ENCODE data around the gene ASPSCR1.
A peak's percentile ranks its signal among the peaks of the same experiment; 100 is the strongest.

The ASPSCR1 gene

DNA sequence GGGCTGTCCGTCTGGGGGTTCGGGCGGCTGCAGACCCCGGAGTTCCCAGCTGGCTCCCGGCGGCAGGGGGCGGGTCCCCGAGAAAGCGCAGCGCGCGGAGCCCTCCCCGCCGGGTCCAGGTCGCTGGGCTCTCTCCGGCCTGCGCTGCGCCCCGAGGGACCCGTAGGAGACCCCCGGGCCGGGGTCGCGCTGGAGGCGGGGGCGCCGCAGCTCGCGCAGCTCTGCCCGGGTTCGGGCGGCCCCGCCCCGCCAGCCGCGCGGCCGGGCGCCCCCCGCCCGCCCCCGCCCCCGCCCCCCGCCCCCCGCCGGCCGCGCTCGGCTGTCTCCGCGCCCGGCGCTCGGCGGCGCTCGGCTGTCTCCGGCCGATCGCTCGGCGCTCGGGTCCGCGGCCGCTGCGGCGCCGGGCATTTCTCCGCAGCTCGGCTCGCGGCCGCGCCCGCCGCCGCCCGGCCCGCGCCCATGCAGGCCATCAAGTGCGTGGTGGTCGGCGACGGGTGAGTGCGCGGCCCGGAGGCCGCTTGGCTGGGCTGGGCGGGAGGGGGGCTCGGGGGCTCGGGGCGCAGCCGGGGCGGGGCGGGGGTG is 54.0 kb downstream of the ASPSCR1 start, which contains the start of gene RAC3:
RAC3 (plus strand) TSS at position 376 of the 582 bp plus-strand sequence; CDS start at position 460, 84 bp downstream.
- DNase-seq (ENCODE audit: low read depth) = peak; percentile 29
- TF ChIP-seq, protein P1, sequence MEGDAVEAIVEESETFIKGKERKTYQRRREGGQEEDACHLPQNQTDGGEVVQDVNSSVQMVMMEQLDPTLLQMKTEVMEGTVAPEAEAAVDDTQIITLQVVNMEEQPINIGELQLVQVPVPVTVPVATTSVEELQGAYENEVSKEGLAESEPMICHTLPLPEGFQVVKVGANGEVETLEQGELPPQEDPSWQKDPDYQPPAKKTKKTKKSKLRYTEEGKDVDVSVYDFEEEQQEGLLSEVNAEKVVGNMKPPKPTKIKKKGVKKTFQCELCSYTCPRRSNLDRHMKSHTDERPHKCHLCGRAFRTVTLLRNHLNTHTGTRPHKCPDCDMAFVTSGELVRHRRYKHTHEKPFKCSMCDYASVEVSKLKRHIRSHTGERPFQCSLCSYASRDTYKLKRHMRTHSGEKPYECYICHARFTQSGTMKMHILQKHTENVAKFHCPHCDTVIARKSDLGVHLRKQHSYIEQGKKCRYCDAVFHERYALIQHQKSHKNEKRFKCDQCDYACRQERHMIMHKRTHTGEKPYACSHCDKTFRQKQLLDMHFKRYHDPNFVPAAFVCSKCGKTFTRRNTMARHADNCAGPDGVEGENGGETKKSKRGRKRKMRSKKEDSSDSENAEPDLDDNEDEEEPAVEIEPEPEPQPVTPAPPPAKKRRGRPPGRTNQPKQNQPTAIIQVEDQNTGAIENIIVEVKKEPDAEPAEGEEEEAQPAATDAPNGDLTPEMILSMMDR (IDR thresholded peaks at IDR 0.05; ENCODE audit: low read length, missing control alignments) = no peak
- H3K4me3 ChIP-seq (replicated peaks; ENCODE audit: low read depth, low read length) = peak within 1 kb of the TSS; percentile 53

DNA sequence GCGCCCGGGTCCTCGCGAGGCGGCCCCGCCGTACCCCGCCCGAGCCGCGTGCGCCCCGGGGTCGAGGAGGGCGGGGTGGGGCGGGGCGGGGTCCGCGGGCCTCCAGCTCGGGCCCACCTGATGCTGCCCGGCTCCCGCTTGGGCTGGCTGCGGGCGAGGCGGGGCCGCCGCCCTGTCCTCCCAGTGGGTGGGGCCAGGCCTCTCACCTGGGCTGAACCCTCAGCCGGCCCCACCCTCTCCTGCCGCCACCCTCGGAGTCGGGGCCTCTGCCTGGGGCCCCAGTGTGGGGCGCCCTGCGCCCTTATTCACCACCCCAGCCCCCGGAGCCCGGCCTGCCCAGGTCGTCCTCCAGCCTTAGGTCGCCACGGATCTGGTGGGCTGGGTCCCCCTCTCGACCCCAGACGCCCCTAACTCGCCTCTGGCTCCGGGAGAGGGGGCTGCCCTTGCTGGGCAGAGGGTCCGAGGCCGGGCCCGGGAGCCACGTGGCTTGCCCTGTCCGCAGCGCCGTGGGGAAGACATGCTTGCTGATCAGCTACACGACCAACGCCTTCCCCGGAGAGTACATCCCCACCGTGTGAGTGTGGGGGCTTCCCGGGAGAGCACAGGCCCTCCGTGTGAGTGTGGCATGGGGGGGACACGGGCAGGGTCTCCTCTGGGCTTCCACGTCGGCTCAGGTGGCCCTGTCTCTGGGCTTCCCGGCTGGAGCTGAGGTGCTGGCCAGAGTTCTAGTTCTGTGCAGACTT is 54.6 kb downstream of the ASPSCR1 start:
- H3K4me3 ChIP-seq (replicated peaks; ENCODE audit: low read depth, low read length) = peak overlapping the region; percentile 50
- TF ChIP-seq, protein P1 (IDR thresholded peaks at IDR 0.05; ENCODE audit: low read length, missing control alignments) = no peak
- DNase-seq (ENCODE audit: low read depth) = no peak

DNA sequence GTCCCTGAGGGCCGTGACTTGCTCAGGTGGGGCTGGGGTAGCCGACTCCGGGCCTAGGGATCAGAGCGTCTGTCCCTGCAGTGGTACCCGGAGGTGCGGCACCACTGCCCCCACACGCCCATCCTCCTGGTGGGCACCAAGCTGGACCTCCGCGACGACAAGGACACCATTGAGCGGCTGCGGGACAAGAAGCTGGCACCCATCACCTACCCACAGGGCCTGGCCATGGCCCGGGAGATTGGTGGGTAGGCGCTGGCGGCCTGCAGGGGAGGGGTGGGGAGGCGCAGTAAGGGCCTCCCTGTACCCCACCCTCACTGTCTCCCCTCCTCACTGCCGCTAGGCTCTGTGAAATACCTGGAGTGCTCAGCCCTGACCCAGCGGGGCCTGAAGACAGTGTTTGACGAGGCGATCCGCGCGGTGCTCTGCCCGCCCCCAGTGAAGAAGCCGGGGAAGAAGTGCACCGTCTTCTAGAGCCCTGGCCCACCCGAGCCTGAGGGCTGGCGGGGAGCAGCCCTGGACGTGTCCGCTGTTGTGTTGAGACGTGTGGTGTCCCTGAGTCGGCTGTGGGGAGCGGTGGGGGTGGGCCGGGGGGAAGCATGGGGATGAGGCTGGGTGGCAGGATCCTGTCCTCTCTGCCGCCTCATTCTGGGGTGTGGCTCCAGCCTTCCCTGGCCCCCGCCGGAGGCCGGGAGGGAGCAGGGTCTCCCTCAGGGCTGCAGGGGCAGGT is 56.1 kb downstream of the ASPSCR1 start:
- no peak for DNase-seq (ENCODE audit: low read depth)
- TF ChIP-seq, protein P1 (IDR thresholded peaks at IDR 0.05; ENCODE audit: low read length, missing control alignments) = no peak
- H3K4me3 ChIP-seq (replicated peaks; ENCODE audit: low read depth, low read length) = no peak overlapping the region

DNA sequence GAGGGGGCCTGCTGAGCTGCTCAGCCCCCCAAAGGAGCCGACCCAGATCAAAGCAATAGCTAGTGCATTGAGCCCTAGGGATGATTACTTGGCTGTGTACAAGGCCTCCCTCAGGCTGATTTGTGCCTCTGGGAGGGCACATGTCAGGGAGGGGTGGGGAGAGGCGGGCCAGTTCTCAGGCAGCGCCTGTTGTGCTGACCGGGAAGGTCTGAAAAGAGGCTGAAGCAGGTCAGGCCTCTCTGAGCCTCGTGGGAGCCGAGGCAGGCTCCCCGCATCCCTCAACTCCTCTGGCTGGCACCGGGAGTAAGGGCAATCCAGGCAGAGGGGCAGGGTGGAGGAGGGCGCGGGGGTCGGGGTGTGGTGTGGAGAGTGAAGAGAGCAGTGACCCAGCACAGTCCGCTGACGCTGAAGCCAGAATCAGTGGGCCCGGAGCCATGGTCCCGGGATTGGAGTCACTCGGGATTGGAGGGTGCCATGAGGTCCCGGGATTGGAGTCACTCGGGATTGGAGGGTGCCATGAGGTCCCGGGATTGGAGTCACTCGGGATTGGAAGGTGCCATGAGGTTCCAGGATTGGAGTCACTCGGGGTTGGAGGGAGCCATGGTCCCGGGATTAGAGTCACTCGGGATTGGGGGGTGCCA is 57.1 kb downstream of the ASPSCR1 start:
- no peak overlapping the region for H3K4me3 ChIP-seq (replicated peaks; ENCODE audit: low read depth, low read length)
- TF ChIP-seq, protein P1 (IDR thresholded peaks at IDR 0.05; ENCODE audit: low read length, missing control alignments) = no peak
- no peak for DNase-seq (ENCODE audit: low read depth)

DNA sequence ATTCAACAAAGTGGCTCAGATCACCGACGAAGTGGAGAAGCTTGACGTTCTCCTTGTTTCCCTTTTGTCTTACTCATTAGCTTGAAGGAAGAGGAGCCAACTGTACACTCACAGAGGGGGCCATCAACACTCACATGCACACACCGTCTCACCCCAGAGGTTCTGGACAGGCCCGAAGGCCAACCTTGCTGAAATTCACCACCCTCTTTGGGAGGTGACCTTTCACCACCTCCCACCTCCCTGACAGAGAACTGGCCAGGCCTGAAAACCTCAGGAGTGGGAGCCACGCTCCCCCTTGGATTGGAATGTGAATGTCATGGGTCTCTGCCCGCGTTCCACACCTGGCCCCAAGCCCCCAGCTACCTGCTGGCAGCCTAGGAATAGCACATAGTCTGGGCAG is 58.1 kb downstream of the ASPSCR1 start:
- no peak overlapping the region for H3K4me3 ChIP-seq (replicated peaks; ENCODE audit: low read depth, low read length)
- TF ChIP-seq, protein P1 (IDR thresholded peaks at IDR 0.05; ENCODE audit: low read length, missing control alignments) = no peak
- no peak for DNase-seq (ENCODE audit: low read depth)

DNA sequence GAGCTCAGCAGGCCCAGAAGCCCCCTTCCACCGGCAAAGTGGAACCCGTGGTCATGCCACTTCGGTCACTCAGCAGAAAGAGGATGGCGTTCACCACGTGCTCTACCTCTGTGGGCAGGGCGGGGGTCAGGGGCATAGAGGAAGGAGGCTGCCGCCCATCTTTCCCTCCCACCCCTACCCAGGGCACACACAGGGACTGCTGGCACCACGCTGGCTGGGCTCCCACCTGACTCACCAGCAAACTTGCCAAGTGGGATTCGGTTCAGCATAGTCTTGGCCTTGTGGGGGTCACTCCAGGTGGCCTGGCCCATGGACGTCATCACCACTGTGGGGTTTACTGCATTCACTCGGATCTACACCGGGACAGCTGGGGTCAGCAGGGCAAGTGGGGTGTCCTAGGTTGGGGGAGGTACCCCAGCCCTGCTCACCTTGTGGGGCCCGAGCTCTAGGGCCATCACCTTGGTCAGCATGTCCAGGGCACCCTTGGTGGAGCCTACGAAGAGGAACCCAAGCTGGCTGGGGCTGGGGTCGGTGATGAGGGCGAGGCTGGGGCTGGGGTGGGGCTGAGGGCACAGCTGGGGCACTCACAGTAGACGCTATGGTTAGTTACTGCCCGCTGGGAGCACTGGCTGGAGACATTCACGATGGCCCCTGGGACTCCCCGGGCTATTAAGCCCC is 58.7 kb downstream of the ASPSCR1 start:
- H3K4me3 ChIP-seq (replicated peaks; ENCODE audit: low read depth, low read length) = peak overlapping the region; percentile 67
- DNase-seq (ENCODE audit: low read depth) = no peak
- TF ChIP-seq, protein P1 (IDR thresholded peaks at IDR 0.05; ENCODE audit: low read length, missing control alignments) = no peak
